Femur (tissue), 1 donor: ENCODE measurements around the gene COTL1.
"Not testable (repeated sequence)": the region's sequence is repeated elsewhere in the genome, so short reads cannot be mapped to it uniquely, and the experiment has no call there.

Source experiments
- DNase-seq: peaks from one replicate; pipeline ENCODE4 v3.0.0-alpha.2; 2017

COTL1 gene

GRCh38 chr16:84524941-84525581 is 92.8 kb downstream of the COTL1 start:
- DNase-seq = not testable (repeated sequence)

DNA sequence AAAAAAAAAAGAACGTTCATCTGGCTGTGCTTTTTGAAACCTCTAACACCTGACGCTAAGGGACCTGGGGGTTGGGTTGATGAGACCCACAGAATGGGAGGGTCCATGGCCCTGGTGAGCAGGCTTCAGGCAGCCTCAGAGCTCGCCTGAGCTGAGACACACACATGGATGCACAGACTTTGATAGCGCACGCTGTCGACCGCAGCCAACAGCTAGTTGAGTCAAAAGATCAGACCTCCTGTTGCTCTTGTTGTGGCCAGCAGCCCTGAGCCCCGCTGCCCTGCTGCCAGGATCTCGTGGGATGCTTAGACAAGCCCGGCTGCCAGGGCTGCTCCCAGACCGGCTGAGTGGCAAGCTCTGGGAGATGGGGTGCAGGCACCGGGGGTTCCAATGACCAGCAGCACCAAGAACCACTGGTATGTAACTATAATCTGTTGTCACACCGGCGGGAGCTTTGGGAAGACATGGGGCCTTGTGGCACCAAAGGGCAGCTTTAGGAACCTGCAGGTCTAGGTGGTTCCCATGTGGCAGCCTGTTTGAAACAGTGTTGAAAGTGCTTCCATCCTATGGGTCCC is 93.4 kb downstream of the COTL1 start:
- DNase-seq = no peak

- DNase-seq = no peak
Observed at GRCh38 chr16:84521497-84521770, 96.4 kb downstream of the COTL1 start.

GRCh38 chr16:84520725-84521496 is 97.0 kb downstream of the COTL1 start:
- DNase-seq = no peak

- no peak for DNase-seq
Observed at GRCh38 chr16:84519855-84520254, 98.0 kb downstream of the COTL1 start.

DNA sequence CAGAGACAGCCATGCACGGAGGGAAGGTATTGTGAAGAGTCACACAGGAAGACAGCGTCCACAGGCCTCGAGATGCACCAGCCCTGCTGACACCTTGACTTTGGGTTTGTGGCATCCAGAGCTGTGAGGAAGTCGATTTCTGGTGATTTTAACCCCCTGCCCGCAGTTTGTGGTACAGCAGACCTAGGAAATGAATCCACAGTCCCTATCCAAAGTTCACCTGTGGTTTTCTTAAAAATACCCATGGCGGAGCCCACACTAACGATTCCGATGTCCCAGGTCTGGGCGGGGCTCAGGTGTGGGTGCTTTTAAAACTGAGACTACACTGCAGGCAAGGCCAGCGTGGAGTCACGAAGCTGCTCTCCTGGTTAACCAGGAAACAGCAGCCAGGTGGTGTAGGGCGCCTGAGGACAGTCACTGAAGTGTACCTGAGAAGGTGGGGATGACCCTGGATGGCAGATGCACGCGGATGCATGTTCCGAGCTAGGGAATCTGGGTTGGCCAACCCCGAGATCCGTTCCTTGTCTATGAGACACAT is 99.0 kb downstream of the COTL1 start:
- no peak for DNase-seq

DNA sequence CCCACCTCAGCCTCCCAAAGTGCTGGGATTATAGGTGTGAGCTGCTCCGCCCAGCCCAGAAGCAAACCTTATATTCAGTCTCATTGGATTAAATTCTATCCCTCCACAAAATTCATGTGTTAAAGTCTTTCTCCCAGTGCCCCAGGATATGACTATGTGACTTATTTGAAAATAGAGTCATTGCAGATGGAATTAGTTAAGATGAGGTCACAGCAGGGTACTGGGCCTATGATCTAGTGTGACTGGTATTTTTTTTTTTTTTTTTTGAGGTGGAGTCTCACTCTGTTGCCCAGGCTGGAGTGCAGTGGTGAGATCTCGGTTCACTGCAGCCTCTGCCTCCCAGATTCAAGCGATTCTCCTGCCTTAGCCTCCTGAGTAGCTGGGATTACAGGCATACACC is 99.7 kb downstream of the COTL1 start:
- not testable (repeated sequence) for DNase-seq

DNA sequence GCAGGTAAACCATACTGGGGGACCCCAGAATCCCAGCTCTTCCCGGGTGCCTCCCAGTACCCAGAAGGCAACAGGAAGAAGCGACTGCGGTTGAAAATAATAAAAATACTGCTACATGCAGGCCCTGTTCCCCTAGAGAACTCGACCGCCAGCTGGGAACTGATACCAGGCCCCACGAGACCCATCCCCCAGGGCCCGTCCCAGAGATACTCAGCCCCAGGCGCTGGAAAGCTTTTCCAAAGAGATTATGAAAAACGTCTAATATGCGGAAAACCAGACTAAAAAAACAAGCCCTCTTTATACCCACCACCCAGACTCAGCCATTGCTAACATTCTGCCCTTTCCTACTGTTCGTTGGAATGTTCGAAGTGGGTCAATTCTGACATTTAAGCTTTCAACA is 100.5 kb downstream of the COTL1 start:
- no peak for DNase-seq
